GM20000 (cell line): Measurements from ENCODE around the gene CDK5.
"Not testable (repeated sequence)": the region's sequence is repeated elsewhere in the genome, so short reads cannot be mapped to it uniquely, and the experiment has no call there.

Experiments used
- DNase-seq: peaks from one replicate; pipeline ENCODE4 v3.0.0; 2012; ENCODE audit warnings: low spot score
- CTCF ChIP-seq: IDR thresholded peaks from 2 replicates; pipeline ENCODE4 v1.5.1; 2012; ENCODE audit warnings: mild to moderate bottlenecking, control low read depth; ENCODE audit errors: extremely low read depth, missing control alignments

CDK5 gene

DNA sequence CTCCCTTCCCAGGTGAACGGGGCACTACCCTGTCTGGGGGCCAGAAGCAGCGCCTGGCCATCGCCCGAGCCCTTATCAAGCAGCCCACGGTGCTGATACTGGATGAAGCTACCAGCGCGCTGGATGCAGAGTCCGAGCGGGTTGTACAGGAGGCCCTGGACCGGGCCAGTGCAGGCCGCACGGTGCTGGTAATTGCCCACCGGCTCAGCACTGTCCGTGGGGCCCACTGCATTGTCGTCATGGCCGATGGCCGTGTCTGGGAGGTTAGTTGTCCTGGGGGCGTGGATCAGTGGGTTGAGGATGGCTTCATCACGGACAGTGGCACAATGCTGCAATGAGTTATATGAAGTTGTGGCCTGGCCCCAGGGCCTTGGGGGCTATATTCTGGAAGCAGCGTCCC is 13.7 kb downstream of the CDK5 start:
- no peak for DNase-seq
- TF ChIP-seq CTCF: no peak

DNA sequence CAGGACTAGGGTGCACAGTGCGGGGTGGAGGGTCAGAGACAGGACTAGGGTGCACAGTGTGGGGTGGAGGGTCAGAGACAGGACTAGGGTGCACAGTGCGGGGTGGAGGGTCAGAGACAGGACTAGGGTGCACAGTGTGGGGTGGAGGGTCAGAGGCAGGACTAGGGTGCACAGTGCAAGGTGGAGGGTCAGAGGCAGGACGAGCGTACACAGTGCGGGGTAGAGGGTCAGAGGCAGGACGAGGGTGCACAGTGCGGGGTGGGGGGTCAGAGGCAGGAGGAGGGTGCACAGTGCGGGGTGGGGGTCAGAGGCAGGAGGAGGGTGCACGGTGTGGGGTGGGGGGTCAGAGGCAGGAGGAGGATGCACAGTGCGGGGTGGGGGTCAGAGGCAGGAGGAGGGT is 14.2 kb downstream of the CDK5 start:
- DNase-seq: not testable (repeated sequence)

GRCh38 chr7:151040616-151041375 is 16.9 kb downstream of the CDK5 start:
- TF ChIP-seq CTCF: no peak
- no peak for DNase-seq

DNA sequence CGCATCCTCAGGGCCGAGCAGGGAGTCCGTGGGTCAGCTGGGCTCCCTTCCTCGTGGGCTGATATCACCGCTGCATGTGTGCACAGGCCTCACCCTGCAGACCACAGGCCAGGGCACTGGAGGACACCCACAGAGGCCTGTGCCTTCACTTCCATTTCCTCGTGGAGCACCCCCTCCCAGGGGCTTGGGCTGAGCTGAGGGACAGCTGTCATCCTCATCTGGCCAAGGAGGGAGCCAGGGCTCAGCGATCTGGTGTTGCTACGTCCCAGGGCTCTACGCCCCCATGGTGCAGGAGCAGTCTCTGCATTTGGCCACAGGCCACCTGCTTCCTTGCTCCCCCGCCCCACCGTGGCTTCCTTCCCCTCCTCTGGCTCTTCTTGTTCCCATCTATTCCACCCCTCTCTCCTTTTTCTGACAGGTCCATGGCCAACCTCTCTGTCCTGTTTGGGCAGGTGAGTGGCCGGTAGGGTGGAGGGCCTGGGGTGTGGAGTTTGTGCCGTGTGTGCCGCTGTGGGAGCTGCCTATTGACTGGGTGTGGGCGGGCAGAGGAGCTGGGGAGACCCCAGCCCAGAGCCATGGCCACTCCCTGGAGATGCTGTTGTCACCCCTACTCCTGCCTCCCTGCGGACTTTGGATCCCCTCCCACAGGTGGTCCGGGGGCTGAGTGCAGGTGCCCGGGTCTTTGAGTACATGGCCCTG is 17.7 kb downstream of the CDK5 start:
- DNase-seq: no peak
- no peak for TF ChIP-seq CTCF

DNA sequence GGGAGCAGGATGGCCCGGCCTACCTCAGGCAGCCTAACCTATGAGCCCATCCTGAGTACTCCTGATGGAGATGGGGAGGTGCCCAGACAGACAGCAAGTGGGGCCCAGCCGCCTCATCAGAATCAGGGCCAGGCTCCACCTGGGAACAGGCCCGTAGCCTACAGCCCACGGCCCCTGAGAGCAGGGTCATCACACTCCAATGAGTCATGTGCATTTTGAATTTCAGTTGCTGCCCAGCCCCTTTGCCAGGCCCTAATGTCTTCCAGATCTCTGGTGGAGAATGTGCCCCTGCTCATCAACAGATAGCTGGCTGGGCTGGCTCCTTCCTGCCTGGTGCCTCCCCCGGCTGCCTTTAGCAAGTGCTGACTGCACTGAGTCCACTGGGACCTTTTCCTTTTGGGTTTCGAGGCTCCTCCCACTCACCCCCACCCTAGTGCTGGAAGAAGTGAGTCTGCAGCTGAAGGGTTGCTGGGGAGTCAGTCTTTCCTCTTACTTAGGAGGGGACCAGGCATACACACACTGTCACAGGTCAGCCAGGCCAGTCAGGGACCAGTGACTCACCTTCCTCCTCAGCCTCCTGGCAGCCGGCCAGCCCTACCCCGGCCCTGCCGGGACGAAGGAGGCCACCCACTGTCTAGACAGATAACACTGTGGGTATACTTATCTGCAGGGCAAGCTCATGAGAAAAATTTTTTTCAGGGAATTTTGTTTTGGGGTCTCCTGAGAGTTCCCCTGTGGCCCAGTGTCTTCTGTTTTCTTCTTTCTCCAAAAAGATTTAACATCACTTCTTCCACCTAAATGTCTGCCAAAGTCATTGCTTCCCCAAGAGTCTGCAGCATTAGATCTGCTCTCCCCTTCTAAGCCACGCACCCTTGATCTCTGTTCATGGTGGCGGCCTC is 18.5 kb downstream of the CDK5 start:
- DNase-seq: no peak
- no peak for TF ChIP-seq CTCF

DNA sequence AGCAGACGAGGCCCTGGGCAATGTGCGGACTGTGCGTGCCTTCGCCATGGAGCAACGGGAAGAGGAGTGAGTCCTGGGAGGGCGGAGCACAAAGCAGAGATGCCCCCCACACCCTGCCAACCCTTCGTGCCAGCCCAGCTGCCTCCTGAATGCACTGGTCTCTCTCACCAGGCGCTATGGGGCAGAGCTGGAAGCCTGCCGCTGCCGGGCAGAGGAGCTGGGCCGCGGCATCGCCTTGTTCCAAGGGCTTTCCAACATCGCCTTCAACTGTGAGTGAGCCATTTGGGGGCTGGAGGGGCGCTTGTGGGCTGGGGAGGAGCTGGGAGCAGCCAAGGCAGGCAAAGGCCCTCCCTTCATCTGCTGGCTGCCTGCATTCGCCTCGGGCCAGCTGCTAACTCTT is 21.8 kb downstream of the CDK5 start:
- DNase-seq: no peak
- no peak for TF ChIP-seq CTCF

DNA sequence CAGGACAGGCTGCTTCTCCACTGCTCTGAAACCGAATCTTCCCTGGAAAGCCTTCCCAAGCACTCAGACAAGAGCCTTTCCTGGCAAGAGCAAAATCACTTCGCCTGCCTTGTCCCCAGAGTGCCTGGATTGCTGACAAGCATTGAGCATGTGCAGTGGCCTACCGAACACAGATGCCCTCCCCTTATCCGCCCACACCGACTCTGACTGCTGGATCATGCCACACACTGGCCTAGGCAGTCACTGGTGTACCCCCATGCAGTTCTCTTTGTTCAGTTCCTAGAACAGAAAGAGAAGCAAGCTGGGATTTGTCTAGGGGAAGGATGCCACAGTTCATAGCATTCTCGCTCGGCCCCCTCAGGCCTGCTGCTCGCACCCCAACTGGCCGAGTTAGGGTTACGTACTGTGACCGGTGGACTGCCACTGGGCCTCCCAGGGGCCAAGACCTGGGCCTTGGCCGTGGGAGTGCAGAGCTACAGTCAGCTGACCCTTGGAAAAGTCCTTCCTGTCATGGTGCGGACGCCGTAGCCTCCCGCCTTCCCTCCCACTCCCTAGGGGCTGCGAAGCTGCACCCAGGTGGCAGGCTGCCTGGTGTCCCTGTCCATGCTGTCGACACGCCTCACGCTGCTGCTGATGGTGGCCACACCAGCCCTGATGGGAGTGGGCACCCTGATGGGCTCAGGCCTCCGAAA is 22.5 kb downstream of the CDK5 start:
- DNase-seq: no peak
- no peak for TF ChIP-seq CTCF
